ENCODE data around the gene SLC7A10.
"Not testable (repeated sequence)": the region's sequence is repeated elsewhere in the genome, so short reads cannot be mapped to it uniquely, and the experiment has no call there.

Gene SLC7A10

DNA sequence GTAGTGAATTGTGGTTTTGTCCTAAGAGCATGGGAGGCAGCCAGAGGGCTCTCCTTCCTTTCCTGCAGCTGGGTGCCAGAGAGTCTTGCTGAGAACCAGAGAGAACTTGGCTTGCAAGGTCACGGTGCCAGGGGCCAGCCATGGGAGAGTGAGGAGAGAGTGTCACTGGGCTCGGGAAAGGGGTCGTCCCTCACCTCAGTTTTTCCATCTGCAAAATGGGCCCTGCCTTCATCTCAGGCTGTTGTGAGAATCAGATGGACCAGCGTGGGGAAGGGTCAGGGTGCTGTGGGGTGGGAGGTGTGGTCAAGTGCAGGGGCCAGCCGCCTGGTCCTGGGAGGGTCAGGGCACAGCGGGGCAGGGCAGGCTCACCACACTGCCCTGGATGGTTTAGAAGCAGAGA, 24.2 kb downstream of the SLC7A10 start:
- no peak for DNase-seq

DNA sequence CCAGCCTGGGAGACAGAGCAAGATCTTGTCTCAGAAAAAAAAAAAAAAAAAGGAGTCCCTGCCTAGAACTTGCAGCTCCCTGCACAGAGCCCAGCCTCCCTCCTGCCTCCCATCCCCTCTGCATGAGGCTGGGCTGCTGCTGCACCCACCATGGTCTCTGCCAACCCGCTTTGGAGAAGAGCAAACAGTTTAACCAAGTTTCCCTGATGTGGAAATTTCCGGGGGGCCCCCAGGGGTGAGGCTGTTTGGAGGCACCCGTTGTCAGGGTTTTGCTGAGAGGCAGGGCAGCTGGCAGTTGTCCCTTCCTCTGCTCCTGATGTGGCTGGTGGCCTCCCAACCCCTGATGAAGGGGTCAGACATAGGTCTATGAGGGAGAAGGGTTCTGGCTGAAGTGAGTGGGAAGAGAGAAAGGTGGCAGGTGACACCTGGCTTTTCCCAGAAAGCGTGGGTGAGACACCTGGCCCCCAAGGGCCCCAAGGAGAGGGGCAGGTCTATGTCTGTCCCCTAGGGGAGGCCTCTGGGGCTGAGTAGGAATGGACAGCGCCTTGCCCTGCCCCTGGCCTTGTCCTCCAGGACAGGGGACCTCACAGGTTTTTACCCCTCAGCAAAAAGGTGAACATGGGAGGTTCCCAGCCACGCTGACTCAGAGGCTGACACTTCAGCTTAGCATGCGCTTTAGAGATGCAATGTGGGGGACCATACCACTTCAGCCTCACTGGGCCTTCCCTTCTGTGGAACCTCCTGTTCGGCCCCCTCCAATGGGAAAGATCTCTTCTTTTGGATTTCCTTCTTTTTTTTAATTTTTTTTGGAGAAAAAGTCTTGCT, 26.0 kb downstream of the SLC7A10 start:
- no peak for DNase-seq

DNA sequence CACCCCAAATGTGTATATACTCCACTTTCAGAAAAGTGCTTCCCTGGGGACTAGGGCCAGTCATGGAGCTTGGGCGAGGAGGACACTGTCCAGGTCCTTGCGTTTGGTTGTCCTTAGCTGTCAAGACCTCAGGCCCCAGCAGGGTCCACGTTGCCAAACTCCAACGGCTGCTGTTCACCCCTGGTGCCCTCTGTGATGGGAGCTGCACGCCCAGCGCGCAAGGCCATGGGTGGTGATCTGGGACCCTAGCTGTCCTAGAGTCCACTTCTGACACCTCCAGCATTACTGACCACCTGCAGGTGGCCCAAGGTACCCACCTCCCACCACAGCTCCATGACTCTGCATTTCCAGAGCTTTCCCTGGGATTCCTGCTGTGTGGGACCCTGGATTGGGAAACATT, 27.5 kb downstream of the SLC7A10 start:
- no peak for DNase-seq

DNA sequence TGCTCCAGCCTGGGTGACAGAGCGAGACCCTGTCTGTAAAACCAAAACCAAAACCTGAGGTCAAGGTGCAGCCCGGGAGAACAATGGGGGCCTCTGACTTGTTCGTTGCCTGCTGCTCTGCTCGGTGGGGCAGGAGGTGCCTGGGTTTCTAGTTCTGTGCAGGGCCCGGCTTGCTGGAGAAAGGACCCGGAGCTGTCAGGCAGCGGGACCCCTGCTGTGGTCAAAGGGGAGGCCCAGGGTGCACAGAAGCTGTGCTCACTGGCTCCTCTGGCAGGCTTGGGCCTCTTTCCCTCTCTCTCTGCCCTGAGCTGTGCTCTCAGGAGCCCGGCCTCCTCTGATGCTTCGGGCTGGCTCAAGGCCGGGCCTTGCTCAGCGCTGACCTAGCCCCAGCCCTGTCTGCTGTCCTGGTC, 28.1 kb downstream of the SLC7A10 start:
- no peak for DNase-seq

DNA sequence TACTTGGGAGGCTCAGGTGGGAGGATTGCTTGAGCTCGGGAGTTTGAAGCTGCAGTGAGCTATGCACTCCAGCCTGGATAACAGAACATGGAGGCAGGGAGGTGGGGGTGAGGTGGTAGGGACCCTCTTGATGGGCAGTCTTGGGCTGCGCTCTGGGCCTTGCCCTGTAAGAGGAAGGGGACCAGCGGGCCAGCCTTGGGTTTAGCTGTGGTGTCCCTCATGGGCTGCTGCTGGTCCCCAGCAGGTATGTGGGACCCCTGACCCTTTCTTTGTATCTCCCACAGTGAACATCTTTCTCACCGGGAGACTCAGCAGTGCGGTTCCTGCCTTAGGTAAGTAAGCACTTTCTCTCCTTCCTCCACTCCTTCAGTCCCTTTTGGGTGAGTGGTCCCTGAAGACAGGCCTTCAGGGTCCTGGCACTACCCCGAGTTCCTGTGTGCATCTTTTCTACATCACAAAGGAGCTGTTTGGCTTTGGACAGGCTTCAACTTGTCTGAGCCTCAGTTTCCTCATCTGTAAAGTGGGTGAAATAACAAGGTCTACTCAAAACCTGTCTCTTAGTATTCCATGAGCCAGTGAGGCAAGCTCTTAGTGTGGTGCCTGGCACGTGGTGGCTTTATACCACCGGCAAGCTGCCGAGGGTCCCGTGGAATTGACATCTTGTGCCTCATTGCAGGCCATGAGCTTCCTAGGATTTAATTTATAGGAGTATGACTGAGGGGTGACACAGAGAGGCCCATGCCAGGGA, 29.0 kb downstream of the SLC7A10 start:
- DNase-seq: no peak

DNA sequence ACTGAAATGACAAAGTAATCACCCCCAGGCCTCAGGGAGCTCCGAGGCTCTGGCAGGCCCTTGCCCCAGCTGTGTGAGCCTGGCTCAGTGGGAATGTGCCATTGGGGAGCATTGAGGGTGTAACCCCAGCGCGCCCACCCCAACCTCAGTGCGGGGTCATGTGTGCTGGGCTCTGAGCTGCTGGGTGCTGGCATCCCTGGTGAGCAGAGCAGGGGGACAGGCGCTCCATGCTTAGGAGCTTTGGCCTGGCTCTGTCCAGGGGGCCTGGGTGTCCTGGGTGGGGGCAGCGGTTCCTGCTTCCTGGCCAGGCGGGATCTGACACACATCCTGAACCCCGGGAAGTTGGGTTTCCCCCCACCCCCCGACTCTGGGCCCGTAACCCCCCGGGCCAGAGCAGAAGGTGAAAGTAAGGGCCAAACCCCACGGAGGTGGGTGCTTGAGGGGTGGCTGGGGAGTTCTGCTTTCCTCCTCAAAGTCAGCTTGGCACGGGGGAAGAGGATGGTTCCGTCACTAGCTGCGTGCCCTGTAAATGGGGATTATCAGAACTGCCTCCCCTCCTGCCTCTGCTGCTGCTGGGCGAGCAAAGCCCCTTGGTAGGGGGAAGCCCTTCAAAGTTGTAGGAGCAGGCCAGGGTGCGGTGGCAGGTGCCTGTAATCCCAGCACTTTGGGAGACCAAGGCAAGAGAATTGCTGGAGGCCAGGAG, 29.9 kb downstream of the SLC7A10 start:
- no peak for DNase-seq

DNA sequence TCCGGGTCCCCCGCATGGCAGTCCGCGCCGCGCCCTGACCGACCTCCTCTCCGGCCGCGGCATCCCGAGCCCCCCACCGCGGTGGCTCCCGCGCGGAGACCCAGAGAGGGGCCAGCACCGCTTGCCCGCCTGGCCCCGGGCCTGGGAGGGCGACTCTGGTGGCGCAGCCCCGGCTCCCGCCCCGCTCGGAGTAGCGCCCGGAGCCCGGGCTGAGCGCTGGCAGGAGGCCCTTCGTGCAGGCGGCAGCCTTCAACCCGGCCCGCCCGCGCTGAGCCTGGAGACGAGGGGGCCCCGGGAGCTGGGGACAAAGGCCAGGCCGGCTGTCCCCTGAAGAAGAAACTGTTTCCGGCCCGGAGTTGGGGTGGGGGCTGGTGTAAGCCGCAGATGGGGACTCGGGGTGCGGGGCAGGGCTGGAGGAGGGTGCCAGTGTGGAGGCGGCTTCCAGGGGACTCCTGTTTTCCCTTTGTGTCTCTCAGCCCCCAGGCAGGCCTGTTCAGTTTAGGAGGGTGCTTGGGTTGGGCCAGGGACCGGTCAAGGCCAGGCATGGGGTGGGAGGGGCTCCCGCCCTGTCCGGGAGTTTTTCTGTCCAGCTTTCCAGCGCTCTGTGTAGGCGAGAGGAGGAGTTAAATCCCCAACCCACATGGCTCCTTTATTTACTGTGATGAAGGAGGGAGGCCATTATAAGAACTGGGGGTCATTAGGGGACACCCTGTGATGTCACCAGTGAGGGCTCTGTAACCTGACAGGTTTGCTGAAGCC, 30.6 kb downstream of the SLC7A10 start:
- peak; percentile 54 for DNase-seq

DNA sequence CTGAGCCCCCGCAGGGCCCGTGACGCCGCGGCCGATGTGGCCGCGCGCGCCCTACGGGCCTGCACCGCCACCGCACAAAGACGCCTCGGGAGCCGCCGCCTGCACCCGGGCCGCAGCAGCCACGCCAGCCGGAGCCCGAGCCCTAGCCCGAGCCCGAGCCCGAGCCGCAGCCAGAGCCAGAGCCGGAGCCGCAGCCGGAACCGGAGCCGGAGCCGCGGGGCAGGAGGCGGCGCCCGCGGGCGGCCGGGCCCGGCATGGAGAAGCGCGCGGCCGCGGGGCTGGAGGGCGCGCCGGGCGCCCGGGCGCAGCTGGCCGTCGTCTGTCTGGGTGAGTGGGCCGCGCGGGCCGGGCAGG, 31.1 kb downstream of the SLC7A10 start:
- no peak for DNase-seq

DNA sequence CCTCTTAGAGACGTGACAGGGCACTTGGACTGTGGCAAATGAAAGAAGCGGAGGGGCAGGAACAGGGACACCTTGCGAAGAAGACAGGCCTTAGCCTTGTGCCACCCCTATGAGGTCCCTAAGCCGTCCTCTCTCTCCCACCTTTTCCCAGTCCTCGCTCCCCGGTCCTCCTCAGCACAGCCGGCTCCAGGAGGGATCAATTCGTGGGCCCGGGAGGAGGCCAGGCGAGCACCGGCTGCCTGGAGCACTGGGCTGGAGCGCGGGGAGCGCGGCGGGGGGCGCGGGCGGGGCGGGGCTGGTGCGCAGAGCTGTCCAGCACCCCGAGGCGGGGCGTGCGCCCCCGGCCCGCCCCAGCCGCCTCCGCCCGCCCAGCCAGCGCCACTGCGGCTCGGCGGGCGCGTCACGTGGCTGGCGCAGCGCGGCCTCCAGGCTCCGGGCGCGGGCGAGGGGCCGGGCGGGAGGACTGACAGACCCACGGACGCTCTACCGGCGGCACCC, 31.7 kb downstream of the SLC7A10 start, which contains the start of gene LRP3:
TSS of gene LRP3 (plus strand) at position 466 of the 498 bp plus-strand sequence. CDS start 456 bp downstream, outside the sequence.
- DNase-seq: peak; percentile 70

DNA sequence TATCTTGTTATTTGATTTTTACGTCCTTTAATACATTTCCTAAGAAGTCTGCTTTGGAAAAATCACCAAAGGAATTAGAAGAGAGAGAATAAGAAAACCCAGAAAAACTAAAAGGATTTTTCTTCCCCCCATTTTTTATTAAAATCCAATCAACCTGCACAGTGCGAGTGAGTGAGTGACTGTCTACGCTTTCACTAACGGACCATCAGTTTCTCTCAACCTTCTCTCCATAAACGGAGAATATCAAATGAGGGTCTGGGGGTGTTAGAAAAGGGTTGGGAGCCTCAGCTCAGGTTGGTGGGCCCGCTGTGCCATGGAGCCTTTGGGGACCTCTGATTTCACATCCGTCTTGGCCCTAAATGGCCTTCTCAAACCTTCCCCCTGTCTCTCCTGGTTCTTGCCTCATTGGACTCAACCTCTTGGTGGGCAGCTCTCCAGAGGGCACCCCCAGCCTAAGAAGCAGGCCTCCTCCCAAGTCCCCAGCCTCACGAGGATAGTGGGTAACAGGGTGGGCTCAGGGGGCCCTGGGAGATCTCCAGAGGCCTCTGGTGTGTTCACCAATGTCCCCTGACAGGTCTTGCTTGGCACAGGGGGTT, 32.3 kb downstream of the SLC7A10 start:
- DNase-seq: no peak

DNA sequence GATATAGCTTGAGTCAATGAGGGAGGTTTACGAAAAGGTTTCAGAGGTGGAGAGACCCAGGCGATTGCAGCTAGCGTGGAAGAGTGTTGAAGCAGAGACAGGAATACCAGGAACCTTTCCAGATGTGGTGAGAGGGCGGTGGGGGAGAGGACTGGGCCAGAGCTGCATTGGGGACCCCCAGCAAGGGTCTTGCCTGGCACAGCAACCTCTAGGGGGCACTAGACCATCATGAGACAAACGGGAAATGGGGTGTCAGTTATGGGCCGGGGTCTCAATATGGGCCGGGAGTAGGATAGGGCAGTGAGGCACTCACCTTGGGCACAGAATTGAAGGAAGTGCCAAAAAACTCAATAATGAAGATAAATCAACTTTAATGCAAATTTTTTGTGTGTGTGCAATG, 33.6 kb downstream of the SLC7A10 start:
- no peak for DNase-seq

DNA sequence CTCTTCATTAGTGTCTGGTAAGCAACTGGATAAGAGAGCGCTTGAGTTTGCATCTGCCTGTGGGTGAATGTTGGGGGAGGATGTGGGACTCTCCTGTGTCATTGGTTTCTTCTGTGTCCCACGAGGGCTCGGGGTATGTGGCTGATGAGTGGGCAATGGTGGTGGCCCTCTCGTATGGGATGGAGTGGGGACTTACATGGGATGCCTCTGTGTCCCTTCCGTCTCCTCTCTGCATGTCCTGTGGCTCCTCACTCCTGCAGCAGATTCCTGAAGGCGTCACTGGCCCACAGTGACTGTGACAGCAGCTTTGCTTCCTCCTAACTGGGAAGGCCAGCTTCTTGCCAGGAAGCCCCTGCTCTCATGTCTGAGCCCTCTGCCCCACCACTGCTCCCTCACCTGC, 34.1 kb downstream of the SLC7A10 start:
- DNase-seq: no peak

DNA sequence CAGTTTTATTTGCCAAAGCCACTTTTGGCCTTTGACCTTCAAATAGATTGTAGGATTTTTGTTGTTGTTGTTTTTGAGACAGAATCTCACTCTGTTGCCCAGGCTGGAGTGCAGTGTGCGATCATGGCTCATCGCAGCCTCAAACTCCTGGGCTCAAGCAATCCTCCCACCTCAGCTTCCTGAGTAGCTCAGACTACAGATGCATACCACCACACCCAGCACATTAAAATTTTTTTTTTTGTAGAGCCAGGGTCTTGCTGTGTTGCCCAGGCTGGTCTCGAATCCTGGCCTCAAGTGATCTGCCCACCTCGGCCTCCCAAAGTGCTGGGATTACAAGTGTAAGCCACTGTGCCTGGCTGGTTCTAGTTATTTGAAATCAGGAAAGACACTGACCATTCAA, 34.6 kb downstream of the SLC7A10 start:
- DNase-seq: not testable (repeated sequence)

DNA sequence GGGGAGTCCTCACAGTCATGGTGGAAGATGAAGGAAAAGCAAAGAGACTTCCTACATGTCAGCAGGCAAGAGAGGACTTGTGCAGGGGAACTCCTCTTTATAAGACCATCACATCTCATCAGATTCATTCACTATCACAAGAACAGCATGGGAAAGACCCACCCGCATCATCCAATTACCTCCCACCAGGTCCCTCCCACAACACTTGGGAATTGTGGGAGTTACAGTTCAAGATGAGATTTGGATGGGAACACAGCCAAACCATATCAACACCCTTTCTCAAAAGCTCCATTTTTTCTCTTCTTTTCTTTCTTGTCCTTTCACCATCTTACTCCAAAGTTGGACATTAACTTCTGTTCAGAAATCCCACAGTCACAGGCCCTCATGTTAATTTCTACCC, 36.2 kb downstream of the SLC7A10 start:
- DNase-seq: no peak

DNA sequence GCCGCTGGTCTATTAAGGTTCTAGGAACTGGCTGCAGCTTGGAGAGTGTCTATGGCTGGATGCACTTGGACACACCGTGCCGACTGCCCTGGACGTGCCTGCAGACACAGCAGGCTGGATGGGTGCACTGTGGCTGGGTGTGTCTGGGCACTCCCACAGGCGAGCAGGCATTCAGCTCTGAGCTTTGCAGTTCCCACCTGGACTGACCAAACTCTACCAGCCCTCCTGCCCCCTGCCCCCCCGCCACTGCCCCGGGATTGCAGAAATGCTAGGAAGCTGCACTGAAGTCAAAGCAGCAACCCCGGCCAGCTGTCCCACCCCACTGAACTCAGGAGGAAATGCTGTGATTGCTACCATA, 38.5 kb downstream of the SLC7A10 start:
- no peak for DNase-seq

DNA sequence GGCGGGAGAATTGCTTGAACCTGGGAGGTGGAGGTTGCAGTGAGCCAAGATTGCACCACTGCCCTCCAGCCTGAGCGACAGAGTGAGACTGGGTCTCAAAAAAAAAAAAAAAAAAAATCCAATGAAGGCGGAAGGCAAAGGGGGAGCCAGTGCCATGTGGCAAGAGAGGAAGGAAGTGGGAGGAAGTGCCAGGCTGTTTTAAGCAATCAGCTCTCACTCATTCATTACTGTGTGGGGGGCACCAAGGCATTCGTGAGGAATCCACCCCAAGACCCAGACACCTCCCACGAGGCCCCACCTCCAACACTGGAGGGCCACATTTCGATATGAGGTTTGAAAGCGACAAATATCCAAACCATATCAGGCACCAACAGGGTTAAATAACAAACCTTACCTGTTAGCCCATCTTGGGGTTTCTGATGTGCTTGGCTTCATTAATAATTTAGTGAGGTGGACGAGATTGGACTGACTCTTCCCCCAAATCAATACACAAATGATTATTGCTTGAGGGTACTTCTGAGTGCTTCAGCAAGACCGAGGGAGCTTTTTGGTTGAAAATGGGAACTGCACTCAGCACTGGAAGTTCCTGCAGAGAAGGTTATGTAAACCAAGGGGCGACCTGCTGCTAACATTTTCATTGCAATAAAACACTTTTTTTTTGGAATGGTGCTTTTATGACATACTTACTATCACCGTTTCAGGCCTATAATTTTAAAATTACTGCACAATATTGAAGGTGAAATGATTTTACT, 39.0 kb downstream of the SLC7A10 start:
- DNase-seq: no peak

DNA sequence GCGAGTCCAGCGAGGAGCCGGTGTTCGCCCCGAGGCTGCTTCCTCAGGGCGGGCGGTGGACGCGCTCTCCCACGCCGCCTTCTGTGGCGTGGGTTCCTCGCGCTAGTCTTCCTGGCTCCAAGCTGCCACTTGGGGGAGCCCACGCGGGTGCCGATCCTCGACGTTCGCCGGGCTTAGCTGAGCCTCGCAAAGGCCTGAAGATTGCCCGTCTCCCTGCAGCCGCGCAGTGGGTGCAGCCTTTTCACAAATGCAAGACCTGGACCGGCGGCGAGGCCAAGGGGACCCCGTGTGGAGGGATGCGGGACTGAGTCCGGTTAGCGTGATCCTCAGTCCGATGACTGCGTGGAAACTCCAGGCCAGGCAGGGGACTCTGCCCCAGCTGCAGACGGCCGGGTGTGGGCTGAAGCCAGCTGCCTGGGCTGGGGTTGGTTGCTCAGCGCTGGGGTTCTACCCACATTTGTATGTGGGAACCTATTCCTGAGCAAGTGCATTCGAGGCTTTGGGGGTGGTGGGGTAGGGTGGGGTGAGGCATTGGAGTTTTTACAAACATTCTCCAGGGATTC, 48.2 kb downstream of the SLC7A10 start:
- no peak for DNase-seq

DNA sequence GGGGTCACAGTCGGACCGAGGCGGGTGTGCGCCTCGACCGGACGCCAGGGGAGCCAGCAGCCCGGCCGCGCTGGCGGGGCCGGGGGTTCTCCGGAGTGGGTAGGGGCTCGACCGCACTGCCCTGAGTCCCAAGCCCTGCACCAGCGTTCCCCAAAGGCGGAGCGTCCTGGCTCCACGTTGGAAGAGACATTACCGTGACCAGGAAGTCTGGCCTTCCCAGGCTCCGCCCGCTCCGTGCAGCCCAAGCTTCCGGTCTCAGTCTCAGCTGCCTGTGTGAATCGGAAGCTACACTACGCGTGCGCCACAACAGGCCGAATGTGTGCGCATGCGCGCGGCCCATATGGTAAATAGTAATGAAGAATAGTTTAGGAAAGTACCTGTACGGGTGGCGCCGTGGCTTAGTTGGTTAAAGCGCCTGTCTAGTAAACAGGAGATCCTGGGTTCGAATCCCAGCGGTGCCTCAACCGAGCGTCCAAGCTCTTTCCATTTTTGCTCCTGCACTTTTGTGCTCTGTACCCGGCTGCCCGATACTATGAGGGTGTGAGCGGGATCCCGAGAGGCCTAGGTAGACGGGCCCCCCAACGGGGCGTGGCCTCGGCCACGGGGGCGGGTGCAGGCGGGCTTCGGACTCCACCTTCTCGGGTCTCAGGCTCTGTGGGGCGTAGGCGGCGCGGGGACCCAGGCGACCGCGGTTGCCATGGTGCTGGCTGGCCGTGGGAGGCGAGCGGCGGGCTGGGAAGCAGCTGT, 48.8 kb downstream of the SLC7A10 start:
- peak; percentile 100 for DNase-seq

DNA sequence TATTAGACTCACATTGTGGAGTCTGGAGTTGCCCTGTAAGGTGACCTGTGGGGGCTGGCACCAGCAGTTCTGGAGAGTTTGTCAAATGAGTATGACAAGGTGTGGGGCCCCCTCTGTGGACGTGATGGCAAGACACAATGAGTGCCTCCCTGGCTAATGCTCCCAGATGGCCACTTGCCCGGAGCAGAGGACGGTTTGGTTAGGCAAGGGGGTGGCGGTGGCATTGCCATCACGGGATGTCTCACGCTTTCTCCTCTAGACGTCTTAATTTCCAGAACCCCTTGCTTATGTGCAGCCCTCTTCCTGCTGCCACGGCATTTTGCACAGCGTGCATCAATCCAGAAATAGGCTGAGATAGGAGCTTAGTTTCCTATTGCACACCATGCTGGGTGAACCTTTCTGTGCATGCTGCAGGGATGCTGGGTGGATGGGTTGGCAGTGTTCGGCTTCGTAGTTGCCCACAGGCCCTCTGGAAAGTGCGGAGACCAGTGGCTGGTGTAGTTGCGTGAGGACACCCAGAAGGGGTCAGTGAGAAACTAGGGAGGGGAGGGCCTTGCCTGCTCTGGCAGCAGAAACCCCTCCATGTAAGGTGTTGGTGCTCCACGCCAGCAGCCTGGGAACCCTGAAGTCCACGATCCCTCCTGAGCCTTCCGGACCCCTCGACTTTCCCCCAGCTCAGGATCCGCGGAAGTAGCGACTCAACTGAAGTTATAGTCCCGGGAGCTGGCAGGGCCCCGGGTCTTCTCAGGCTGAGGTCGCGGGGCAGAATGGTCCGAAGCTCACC, 49.6 kb downstream of the SLC7A10 start:
- no peak for DNase-seq

All from retina (tissue), 1 donor.